ENCODE measurements around the gene EFR3B.
"Not testable (repeated sequence)": the region's sequence is repeated elsewhere in the genome, so short reads cannot be mapped to it uniquely, and the experiment has no call there.

The EFR3B gene, protein sequence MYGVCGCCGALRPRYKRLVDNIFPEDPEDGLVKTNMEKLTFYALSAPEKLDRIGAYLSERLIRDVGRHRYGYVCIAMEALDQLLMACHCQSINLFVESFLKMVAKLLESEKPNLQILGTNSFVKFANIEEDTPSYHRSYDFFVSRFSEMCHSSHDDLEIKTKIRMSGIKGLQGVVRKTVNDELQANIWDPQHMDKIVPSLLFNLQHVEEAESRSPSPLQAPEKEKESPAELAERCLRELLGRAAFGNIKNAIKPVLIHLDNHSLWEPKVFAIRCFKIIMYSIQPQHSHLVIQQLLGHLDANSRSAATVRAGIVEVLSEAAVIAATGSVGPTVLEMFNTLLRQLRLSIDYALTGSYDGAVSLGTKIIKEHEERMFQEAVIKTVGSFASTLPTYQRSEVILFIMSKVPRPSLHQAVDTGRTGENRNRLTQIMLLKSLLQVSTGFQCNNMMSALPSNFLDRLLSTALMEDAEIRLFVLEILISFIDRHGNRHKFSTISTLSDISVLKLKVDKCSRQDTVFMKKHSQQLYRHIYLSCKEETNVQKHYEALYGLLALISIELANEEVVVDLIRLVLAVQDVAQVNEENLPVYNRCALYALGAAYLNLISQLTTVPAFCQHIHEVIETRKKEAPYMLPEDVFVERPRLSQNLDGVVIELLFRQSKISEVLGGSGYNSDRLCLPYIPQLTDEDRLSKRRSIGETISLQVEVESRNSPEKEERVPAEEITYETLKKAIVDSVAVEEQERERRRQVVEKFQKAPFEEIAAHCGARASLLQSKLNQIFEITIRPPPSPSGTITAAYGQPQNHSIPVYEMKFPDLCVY

DNA sequence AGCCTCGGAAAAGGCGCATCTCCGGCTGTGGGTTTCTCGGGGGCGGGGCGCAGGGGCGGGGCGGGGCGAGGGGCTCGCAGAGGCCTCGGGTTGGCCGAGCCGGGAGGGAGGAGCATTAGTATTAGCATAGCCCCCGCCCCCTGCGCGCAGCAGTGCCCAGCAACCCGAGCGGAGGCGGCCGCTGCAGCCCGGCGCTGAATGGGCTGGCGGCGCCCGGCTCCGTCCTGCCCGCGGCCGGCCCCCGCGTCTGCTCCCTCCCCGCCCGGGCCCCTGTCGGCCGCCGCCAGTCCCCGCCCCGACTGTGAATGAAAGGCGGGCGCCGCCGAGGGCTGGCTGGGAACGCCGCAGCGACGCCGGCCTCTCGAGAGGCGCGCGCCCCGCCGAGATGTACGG, at the start of gene EFR3B:
EFR3B (plus strand) TSS at position 149 of the 393 bp plus-strand sequence; CDS start at position 386, 237 bp downstream.
- DNase-seq (ENCODE audit: low read depth, low spot score), result no peak

GRCh38 chr2:24993406-24994145, 48.3 kb upstream of the EFR3B start:
- DNase-seq (ENCODE audit: low read depth, low spot score), result no peak

DNA sequence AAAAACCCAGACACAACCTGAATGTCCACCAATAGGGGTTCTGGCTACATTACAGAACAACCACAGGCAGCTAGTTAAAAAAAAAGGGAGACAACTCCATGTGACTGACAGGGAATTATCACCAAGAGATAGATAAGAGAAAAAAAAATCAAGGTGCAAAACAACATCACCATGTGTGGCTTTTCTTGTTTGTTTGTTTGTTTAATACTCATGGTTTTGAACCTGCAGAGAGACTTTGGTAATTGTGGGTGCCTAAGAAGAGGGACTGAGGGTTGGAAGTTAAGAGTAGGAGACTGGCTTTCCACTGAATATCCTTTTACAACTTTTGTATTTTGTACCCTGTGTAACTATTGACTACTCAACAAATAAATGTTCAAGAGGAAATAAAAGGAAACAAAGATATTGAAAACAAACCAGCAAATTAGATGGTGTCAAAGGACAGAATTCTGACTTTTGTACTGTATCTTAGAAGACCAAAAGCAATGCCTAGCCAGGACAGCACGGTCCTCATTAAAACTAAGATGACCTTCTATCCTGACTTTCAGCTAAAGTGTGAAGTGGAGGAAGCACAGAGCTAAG, 47.6 kb upstream of the EFR3B start:
- no peak for DNase-seq (ENCODE audit: low read depth, low spot score)

DNA sequence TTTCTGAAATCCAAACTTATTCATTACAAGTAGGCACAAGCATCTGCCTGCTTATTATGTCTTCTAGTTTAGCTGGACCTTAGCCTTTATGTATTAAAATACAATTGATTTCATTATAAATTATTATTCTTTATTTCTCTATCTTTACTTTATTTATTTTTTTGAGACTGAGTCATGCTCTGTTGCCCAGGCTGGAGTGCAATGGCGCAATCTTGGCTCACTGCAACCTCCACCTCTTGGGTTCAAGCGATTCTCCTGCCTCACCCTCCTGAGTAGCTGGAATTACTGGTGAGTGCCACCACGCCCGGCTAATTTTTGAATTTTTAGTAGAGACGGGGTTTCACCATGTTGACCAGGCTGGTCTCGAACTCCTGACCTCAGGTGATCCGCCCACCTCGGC, 42.8 kb upstream of the EFR3B start:
- DNase-seq (ENCODE audit: low read depth, low spot score), result not testable (repeated sequence)

DNA sequence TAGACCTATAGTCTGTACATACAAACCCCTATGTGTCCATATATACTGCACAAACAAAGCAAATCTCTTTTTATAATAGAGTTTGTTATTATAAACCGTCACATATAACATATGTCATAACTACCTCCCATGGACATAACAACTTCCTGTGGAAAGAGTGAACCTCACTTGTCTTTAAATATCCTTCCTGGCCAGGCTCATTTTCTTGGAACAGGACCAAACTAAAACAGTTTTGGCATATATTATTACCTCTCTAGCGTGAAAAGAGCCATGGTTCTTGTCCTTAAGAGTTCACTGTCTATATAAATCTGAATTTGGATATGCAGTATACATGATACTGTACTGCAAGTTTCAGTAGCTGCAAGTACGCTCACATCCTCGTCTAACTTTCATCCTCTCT, 41.8 kb upstream of the EFR3B start:
- no peak for DNase-seq (ENCODE audit: low read depth, low spot score)

DNA sequence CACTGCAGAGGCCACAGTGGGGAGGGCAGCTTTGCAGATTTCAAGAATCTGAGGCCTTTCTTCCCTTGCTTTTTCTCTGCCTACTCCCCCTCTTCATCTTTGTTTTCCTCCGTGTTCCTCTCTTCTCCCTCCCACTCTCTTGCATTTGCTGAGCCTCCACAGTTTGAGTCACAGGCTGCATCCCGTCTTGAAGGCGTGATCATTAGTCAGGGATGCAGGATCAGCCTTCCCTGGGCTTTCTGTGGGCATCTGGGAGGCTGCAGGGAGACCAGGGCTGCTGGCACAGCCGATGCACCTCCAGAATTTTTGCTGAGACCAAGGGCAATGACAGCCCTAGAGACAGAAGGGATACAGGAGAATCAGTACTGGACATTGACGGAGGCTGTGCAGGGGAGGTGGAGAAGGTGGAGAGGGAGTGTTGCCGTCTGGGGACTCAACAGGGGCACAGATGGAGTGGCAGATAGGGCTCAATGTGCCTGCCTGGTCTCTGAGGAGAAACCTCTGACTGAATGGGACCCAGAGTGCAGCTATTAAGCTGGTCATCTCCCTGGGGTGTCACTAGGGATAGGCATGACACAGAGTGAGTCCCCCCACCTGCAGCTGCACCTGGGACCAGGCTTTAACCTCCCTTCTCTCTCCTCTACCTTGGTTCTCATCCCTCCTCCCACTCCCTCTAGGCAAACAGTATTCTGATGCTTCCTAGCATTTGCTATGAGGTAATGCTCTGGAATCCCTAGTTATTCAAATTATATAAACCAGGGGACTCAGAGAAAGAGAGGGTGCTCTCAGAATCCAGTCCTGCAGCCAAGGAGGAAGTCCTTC, 41.2 kb upstream of the EFR3B start:
- DNase-seq (ENCODE audit: low read depth, low spot score), result no peak

GRCh38 chr2:25001325-25001637, 40.6 kb upstream of the EFR3B start:
- no peak for DNase-seq (ENCODE audit: low read depth, low spot score)

GRCh38 chr2:25002066-25002465, 39.8 kb upstream of the EFR3B start:
- no peak for DNase-seq (ENCODE audit: low read depth, low spot score)

GRCh38 chr2:25009954-25010353, 31.9 kb upstream of the EFR3B start:
- no peak for DNase-seq (ENCODE audit: low read depth, low spot score)

GRCh38 chr2:25011342-25011741, 30.5 kb upstream of the EFR3B start:
- not testable (repeated sequence) for DNase-seq (ENCODE audit: low read depth, low spot score)

DNA sequence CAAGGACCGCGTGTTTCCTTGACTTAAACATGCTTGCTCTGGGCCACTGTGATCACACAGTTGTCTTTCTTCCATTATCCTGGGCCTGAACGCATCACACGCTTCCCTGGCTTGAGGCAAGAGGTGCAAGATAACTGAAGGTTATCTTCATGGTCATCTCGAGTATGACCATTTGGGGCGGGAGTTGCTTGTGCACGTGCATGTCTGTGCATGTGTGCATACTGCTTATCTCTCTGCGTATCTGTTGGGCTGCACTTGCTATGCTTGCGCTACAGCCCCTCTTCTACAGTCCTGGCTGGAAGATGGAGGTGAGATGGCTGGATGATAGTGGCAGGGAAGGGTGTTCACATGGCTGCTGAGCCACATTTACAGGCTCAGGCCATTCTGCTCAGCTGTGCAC, 27.2 kb upstream of the EFR3B start:
- no peak for DNase-seq (ENCODE audit: low read depth, low spot score)

DNA sequence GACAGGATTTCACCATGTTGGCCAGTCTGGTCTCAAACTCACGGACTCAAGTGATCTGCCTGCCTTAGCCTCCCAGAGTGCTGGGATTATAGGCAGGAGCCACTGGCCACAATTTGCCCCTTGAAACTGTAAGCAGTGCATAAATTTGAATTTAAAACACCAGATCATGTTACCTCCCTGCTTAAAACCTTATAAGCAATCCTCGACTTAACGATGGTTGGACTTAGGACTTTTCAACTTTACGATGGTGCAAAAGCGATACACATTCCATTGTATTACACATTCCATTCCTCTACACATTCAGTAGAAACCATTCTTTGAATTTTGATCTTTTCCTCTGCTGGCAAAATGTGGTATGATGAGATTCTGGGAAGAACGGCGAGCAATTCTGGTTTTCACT, 23.2 kb upstream of the EFR3B start:
- DNase-seq (ENCODE audit: low read depth, low spot score), result no peak

DNA sequence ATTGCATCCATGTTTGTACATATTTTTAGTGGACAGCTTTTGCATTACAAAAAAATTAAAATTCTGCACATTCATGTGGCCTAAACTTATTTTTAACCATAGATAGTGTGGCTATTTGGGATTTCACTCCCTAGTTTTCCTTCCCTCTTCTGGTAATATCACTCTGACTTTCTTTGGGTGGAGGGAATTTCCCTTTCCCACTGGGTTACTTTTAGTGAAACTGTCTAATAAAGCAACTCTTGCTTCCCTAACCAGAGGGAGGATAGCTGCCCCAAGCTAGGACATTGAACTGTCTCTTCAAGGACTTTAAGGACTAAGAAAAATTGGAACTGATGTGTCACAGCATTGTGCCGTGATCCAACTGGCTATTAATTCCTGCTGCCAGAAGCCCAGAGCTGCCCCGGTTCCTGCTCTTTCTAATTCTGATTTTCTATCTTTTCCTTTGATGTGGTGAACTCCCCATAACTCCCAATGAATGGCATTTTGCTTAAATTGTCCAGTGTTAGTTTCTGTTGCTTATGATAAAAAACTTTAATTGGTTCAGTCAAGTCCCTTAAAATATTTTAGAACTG, 20.0 kb upstream of the EFR3B start:
- no peak for DNase-seq (ENCODE audit: low read depth, low spot score)

DNA sequence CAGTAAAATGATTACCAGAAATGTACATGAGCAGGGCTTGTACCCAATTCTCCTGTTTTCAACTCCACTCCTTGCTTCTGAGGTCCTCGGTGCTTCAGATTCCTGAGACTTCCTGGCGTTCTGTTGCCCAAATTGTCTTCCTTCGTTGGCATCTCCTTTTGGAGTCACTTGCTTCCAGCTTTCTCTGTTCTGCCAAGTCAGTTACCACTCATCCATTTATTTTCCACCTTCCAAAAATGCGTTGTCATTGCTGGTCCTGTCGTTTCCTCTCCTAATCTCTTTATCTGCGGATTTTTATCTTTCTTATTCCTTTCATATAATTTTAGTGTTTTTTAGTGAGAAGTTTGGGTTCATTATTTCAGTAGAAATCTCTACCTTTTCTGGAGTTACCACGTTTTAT, 18.5 kb upstream of the EFR3B start:
- no peak for DNase-seq (ENCODE audit: low read depth, low spot score)

GRCh38 chr2:25025229-25026007, 16.5 kb upstream of the EFR3B start:
- no peak for DNase-seq (ENCODE audit: low read depth, low spot score)

DNA sequence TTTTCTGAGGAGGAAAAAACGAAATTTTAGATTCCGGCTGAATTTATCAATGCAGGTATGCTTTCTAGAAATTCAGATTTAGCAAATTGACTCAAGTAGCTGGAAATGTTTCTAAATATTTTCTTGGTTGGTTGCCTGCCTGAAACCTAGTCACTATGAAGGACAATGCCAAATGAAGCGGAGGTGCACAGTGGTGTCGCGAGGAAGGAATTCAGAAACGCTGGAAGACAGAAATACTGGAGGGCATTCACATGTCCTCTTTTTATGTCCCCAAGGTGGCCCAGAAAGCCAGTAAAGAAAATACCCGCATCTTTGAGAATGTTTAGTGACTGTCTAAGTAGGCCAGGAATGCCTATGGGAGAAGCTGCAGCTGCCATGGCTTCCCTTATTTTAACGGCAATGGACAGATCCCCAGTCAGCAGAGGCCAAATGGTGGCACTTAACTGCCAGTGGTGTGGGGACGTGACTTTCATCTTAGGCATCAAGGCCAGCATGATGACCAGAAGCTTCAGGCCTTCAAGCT, 15.8 kb upstream of the EFR3B start:
- DNase-seq (ENCODE audit: low read depth, low spot score), result no peak

DNA sequence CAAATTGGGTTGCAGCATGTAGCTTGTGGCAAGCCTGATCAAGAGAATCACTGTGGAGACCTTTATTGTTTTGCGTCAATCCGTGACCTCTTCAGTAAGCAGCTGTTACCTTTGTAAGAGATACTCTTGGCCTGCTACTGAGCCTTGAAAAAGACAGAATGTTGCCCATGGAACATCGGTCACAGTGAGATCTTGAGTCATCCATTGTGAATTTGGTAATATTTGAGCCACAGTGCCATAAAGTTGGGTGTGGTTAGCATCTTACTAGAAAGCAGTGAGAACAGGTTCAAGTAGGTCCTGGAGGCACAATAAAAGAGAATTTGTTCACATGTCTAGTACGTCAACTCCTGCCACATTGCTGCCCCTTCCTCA, 12.7 kb upstream of the EFR3B start:
- DNase-seq (ENCODE audit: low read depth, low spot score), result no peak

DNA sequence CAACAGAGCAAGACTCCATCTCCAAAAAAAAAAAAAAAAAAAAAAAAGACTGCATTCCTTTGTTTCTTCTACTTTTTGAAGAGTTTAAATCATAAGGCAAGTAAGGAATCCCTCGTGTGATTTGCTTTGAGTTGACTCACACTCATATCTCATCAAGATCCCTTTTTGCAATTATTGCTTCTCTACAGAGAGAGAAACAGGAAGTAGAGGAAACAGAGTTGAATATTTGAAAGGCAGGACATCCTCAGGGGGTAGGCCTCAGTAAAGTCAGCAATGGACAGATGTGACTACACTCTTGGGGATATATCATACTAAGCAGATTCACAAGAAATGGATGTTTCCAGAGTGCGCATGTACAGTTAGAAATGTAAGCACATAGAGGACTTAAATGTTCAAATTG, 11.2 kb upstream of the EFR3B start:
- no peak for DNase-seq (ENCODE audit: low read depth, low spot score)

DNA sequence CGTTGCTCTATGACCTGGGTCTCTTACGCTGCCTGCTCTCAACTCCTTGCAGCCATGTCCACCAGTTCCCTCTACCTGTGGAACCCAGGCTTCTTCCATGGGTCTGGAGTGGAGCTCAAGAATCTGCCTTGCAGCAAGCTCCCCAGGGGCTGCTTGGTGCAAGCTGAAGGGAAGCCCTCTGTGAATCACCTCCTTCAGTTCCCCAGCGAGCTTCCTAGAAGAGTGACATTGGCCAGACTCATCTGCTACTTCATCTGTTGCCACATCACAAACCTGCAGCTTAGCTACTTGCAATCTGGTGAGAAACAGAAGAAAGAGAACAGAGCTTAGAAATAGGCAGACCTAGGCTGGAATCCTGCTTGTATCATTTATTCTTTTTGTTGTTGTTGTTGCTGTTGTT, 9.8 kb upstream of the EFR3B start:
- DNase-seq (ENCODE audit: low read depth, low spot score), result no peak

DNA sequence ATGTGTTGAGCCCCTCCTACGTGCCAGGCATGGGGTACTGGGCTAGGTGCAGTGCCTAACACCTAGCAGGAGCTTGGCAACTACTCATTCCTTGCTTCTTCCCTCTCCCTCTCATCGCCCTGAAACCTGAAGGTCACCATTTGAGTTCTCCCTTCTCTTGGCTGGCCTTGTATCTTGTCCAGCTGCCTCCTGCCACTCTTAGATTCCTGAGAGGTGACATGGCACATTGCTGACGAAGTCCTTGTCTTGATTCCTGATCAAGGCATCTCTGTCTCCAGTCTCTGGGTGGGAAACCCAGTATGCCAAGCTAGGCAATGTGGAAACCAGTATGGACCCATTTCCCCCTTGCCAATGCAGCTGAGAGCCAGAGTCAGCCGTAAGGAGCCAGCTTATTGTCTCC, 9.0 kb upstream of the EFR3B start:
- DNase-seq (ENCODE audit: low read depth, low spot score), result no peak

Measured in iPS DF 19.7 (cell line).